Right hindlimb (tissue), 1 donor: ENCODE results near the gene TANC2.

Source experiments
- DNase-seq: peaks from one replicate; pipeline ENCODE4 v3.0.0-alpha.2; 2018

Gene TANC2

GRCh38 chr17:62965686-62966425 lies at the start of gene TANC2:
Gene TANC2 (plus strand): TSS chr17:62966235. CDS start chr17:63009560, 43,325 bp downstream.
- DNase-seq: peak; percentile 88

DNA sequence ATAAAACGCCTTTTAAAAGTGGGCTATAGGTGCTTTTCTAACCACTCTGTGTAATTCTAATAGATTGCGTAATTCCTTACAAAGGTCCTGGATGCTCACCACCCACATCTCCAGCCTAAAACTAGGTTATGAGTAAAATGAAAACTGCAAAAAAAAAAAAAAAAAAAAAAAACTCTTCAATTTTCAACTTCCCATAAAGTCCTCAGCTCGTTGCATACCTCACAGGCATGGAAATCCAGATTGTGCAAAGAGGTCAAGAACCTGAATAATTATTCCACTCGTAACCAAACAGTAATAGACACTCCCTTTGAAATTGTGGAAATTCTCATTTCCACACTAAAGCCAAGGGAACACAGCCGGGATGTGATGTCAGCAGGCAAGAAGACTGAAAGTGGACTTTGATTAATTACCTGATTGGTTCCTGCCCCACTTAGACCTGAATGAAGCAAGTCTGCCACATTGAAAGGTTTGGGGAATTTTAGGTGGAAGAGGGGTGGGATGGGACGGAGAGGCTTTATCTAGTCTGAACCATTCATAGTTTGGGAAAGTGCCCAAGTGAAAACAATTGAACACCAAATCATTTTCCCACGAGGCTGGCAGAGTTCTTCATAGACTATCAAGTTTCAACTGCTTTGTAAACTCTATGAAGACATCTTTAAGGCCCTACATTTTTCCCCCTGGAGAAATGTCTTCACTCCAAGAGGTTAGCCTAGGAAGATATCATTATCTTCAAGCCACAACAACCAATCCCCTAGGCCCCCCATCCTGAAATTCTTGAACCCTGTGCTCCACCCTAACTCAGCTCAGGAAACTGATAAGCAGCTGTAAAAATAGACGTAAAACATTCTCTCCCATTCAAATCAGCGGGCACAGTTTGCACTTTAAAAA lies 49.1 kb upstream of the TANC2 start:
- DNase-seq: no peak

DNA sequence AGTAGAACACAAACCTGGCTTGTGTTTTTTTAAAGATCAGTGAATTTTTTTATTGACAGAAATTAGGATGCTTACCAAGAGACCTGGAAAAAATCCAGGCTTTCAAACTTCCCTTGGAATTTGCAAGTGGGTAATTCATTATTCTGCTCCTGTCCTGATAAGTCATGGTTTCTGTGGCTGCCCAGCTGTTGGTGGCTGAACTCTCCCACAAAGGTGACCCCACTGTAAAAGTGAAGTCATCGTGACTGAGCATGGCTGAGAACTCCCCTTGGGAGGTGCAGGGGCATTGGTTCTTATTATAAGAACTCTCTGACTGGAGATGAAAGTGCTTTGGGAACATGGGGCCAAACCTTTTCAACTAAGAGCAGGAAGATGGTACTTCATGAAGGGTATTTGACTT lies 46.6 kb upstream of the TANC2 start:
- no peak for DNase-seq

DNA sequence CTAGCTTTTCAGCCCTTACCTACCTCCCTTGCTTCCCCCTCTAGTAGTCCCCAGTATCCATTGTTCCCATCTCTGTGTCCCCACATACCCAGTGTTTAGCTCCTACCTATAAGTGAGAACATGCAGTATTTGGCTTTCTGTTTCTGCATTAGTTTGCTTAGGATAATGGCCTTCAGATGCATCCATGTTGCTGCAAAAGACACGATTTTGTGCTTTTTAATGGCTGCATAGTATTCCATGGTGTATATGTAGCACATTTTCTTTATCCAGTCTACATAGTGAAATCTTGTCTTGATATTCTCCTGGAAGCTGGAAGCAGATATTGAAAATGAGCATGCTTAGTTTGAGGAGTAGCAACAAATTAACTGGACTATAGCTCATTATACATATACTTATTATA lies 45.7 kb upstream of the TANC2 start:
- no peak for DNase-seq

DNA sequence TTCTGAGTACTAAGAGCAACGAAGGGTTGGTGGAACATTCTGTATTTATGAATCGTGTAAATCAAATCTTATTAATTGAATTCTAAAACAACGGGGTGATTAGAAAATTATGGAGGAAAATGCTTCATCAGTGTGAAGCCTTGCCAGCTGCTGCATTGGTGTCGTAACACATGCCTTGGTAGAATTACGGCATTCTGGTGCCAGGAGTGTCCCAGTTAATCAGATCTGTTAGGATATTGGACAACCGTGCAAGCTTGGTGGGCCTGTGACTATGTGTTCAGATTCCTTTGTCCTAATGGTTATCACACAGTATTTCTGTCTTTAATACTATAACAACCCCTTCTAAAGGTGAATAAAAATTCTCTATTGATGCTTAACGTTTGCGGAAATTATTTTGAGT lies 44.2 kb upstream of the TANC2 start:
- no peak for DNase-seq

- DNase-seq: no peak
Measured at GRCh38 chr17:62923258-62924150, 42.5 kb upstream of the TANC2 start.

GRCh38 chr17:62925267-62925836 lies 40.7 kb upstream of the TANC2 start:
- no peak for DNase-seq

DNA sequence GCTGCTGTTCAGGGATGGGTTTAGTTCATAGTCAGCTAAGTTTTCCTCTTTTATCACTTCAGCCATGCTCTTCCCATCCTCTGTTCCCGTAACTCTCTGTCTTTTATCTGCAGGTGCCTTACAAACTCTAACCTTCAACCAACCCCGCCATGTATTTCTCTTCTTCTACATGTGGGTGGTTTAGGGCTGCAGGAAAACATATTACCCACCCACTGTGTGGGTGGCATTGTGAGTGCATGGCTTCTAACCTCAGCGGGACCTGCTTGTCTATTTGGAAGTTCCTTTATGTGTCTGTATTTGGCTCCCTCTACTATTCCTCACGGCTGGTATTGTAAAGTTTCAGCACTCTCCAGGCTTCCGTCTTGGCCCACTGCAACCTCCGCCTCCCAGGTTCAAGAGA lies 39.0 kb upstream of the TANC2 start:
- DNase-seq: no peak

DNA sequence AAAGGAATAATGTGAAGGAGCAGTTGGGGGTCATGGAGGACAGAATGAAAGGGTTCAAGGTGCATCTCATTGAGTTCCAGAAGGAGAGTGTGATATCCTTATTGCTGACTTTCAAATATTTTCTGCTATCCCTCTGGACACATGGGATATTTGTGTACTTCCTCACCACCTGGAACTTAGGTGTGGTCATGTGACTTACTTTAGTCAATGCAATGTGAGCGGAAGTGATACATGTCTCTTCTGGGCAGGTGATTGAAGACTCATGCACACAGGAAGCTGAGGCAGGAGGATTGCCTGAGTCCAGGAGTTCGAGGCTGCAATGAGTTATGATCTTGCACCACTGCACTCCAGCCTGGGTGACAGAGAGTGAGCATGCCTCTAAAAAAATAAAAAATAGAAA lies 36.7 kb upstream of the TANC2 start:
- DNase-seq: no peak

DNA sequence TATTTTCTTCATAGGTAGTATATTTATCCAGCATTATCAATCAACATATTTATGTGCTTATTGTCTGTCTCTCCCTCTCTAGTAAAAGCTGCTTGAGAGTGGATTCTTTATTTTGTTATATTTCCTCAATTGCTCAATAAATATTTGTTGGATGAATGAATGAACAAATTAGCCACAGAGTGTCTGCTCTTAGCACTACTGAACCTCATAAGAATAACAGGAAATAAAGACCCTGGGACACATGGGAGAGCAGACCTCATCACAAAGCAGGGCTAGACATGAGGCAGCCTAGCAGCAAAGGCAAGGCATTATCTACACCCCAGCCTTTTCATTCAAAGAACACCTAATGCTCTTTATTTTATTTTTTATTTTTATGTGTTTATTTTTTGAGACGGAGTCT lies 34.9 kb upstream of the TANC2 start:
- no peak for DNase-seq

DNA sequence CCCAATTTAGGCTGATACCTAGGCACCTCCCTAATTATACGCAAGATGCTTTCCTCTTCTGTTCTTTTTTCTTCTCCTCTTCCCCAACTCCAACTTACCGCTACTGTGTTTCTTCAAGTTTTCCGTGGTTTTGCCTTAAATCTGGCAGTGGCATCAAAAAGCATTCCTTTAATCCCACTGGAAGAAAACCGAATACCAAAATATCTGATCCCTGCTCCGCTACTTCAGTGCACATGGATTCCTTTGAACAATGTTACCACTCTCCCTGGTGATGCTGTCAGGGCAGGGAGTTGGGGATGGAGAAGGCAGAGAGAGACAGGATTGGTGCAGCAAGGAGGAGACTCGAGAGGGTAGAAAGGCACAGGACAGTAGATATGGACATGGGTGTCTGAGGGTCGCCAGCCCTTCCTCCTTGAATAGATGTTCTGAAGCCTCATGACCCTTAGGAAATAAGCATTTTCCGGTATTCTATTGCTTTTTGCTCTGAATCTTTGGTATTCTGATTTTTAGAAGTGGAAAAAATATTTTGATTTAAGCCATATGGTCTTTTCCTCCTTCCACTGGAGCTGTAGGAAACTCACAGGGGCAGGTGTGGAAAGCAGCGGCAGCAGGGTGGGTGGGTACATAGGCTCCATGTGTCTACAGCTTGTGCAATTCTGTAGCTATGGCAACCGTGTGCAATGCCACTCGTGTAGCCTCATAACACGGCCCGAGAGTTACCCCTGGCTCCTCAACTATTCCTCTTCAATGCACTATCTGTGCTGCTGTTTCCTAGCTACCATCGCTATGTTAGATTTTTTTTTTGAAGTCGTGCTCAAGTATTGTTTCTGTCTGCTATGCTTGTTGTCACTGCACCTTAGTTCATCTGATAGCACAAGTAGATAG lies 32.3 kb upstream of the TANC2 start:
- peak; percentile 36 for DNase-seq

- DNase-seq: no peak
Measured at GRCh38 chr17:62935098-62935497, 30.9 kb upstream of the TANC2 start.

GRCh38 chr17:62935523-62935922 lies 30.5 kb upstream of the TANC2 start:
- no peak for DNase-seq

DNA sequence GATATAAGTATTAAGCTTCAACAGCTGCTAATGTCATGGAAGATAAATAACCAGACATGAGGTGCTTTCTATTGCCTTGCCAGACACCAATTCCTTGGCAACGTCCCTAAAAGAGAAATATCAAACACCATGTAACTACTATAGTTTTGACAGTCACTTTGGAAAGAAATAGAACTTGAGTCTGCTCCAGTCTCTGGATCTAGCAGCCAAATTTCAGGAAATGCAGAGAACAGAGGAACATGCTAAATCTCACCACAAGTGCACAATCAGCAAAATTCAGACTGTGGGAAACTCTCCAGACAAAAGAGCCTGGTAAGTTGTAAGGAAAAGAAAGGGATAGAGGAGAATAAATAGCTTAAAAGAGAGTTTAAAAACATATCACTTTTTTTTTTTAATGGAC lies 28.4 kb upstream of the TANC2 start:
- no peak for DNase-seq

DNA sequence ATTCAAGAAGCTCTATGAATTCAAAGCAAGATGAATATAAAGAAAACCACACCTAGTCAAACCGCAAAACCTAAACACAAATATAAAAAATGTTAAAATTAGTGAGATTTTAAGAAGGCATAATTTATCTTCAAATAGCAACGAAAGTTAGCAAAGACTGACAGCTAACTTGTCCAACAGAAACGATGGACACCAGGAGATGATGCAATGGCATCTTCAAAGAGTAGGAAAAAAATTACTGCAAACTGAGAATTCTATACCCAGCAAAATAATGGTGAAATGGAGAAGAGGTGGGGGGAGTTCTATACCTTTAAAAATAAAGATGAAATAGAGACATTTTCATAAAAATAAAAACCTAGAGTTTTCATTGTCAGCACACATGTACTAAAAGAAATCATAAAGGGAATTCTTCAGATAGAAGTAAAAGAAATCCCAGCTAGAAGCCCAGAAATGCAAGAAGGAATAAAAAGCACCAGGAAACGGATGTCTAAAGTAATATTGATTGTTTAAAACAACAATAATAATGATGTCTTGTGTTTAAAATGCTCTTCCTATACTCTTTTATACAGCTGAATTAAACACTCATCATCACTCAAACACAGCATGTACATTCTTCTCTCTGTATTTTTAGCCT lies 24.6 kb upstream of the TANC2 start:
- no peak for DNase-seq

DNA sequence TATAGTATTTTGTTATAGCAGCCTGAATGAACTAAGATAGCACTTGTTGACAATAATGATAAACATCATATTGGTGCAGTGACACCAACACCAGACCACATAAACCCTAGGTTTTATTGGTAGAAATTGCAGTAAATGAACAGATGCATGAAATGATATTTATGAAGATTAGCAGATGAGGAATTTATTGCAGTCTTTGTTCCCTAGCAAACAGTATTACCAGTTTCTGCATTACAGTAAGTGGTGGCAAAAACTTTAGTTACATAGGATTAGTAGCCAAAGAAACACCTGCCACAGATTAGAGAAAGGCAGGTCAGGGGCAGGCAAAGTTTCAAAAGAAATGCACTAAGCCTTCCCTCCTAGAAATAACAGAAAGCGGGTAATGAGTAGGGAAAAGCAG lies 17.7 kb upstream of the TANC2 start:
- no peak for DNase-seq

DNA sequence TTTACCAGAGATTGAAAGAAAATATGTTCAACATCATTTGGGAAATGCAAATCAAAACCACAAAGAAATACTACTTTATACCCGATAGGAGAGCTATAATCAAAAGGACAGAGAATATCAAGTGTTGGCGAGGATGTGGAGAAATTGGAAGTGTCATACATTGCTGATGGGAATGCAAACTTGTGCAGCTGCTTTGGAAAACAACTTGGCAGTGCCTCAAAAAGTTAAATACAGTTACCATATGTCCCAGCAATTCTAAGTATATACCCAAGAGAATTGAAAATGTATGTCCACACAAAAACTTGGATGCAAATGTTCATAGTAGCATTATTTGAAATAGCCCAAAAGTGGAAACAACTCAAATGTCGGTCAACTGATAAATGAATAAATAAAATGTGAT lies 17.0 kb upstream of the TANC2 start:
- DNase-seq: no peak

DNA sequence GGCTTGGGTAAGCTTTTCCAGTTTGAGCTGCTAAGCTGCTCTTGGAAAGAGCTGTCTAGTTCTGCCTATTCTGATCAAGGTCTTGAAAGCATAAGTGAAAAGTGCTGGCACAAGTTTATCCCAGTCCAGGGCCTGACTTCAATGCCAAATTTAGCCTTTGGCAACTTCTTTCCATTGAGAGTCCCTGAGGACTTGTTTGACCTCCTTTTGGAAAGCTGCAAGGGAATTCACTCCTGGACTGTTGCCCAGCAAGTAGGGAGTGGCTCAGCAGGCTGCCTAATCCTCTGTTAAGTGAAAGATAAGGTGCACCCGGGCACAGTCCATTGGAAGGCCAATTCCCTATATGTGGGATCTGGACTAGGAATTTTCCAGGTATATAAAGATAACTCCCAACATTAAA lies 16.0 kb upstream of the TANC2 start:
- DNase-seq: peak; percentile 57

DNA sequence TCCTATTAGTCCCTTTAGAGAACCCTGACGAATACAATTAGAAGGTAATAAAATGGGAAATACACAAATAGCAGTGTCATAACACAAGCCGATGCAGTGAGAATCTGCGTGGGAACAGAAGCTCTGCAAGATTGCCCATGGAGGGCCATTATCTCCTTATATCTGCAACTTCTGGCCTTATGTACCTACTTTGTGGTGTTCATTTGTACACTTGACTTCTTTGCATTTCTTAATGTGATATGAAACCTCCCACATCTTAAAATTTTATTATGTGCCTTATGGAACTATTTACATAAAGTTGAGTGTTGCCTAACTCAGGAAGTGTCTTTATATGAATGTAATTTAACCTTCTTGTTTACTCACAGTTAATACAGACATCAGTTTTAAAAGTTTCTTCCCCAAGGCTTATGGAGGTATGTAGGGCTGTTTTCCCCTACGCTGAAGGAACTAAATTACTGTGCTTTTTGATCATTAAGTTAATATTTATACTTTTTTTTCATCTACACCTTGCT lies 10.1 kb upstream of the TANC2 start:
- no peak for DNase-seq

DNA sequence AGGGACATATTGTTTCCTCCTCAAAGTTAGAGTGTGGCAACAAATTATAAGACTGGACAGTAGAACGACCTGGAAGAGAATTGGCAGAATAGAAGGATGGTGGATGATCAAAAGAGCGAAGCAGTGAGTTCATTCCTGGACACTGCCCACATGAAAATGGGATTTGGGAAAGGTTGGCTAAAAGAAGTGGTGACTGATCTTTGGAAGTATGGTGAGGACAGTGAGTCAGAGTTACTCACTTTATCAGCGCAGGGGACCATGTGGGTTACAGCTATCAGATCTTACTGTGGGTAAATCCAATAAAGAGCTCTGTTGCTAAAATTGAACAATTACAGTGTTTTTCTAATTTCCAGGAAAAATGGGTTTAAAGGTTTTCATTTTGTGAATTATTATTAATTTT lies 2.7 kb upstream of the TANC2 start:
- DNase-seq: no peak

DNA sequence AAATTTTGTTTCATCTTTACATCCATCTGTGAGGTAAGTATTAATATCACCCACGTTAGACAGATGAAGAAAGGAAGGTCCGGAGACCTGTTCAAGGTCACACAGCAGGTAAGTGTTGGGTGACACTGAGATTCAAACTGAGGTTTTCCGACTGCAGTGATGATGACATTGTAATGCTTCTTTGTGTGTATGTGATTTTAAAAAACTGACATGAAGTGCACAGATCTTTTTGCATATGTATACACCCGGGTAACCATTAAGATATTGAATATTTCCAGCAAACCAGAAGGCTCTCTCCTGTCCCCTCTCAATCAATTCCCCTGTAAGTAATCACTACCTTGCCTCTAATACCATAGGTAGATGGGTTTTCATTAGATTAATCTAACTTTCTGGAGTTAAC lies 1.5 kb upstream of the TANC2 start:
- no peak for DNase-seq
